Activated T-cell treated with anti-CD3 and anti-CD28 coated beads, Interleukin-2, amount 50 U/mL, for 1 hour (primary cell): ENCODE results near the gene ITPR2.
"Not testable (repeated sequence)": the region's sequence is repeated elsewhere in the genome, so short reads cannot be mapped to it uniquely, and the experiment has no call there.

Experiments used
- DNase-seq: peaks from one replicate; pipeline ENCODE4 v3.0.0-alpha.2; 2020

Gene ITPR2

GRCh38 chr12:26554332-26554731, 278.7 kb downstream of the ITPR2 start:
- DNase-seq: no peak

DNA sequence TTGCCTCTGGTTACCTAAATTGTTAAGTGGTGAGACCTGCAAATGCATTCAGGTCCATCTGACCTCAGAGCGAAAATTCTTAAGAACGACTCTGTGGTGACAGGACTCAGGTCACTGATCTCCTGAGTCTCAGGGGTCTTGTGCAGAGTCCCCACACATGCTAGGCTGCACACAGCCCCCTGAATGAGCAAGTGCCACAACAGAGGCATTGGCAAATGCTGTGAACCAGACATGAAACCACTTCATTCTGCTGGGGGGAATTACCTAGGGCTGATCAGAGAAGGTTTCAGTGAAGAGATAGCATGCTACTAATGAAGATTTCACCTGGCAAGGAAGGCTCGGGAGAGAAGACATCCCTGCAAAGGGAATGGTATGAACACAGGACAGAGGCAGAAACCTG, 281.6 kb downstream of the ITPR2 start:
- DNase-seq: no peak

DNA sequence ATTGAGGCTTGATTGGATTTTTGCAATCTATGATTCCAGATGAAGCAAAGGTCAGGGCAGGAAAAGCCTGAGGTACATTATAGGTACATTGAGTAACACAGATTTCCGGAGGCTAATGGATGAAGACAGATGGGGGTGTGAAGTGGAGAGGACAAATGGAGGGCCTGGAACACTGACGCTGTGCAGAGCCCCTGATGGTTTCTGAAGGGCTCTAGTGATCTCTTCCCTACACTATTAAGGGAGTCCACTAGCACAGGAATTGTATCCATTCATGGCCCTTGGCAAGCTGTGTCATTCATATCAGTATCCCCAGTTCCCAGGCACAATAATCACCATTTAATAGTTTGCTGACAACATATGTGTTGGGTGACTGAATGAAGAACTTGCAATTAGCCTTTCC, 284.8 kb downstream of the ITPR2 start:
- no peak for DNase-seq

DNA sequence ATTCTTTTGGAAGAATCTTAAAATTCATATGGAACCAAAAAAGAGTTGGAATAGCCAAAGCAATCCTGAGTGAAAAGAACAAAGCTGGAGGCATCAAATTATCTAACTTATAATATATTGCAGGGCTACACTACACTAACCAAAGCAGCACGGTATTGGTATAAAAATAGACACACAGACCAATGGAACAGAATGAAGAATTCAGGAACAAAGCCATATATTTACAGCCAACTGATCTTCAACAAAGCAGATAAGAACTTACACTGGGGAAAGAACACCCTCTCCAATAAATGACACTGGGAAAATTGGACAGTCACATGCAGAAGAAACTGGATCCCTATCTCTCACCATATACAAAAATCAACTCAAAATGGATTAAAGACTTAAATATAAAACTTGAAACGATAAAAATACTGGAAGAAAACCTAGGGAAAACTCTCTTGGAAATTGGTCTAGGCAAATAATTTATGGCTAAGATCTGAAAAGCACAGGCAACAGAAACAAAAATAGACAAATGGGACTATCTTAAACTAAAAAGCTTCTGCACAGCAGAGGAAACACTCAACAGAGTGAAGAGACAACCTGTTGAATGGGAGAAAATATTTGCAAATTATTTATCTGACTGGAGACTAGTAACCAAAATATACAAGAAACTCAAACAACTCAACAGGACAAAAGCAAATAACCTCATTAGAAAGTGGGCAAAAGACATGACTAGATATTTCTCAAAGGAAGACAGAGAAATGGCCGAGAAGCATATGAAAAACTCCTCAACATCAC, 286.3 kb downstream of the ITPR2 start:
- DNase-seq: no peak

DNA sequence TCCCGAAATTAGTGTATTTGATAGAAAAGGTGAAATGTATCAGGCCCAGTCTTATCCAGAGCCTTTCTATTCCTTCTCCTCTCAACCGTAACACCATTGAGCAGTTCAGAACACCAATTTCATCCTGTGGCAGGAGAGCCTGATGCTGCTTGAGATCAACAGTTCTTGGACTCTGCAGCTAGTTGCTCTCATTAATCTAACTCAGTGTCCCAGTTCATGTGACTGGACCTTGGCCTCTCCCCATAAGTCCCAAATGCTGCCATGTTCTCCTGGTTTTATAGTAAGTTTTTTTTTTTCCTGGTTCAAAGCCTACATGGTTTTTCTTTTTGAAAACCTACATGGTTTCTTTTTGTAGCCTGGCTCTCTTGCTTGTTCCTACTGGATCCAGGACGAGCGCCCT, 293.9 kb downstream of the ITPR2 start:
- DNase-seq: no peak

DNA sequence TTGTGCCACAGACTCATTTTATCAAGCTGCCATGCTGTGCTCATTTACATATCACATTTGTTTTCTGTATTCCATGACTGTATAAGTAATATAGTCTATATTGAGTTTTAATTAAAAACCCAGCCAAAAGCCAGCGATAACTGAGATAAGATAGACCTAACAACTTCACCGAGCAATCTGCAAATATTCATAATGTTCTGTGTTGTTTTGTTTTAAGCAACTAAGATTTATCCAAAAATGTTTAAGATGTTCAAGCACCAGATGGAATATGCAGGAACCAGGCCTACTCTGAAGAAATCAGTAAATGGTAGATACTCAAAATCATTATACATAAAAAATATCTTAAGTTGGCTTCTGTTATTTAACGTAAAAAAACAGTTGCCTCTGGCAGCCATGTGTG, 295.3 kb downstream of the ITPR2 start:
- no peak for DNase-seq

- DNase-seq: no peak
Observed at GRCh38 chr12:26537126-26537525, 295.9 kb downstream of the ITPR2 start.

GRCh38 chr12:26535826-26536225, 297.2 kb downstream of the ITPR2 start:
- DNase-seq: no peak

DNA sequence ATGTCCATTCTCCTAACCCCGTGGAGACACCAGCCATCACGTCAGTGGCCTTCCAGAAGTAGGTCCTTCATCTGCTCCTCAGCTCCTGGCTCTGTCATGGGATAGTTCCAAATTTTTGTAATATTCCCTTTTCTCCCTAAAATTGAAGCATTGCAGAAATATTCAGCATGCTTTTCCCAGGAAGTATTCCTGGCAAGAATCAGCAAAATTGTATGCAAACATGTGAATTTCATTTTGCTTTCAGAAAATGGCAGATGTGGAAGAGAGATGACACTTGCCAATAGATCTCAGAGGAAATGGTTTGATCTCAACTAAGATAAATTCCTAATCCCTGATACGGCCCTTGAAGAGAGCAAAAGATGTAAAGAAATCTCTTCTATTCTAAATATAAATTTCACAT, 298.9 kb downstream of the ITPR2 start:
- DNase-seq: no peak

GRCh38 chr12:26533211-26533610, 299.8 kb downstream of the ITPR2 start:
- DNase-seq: no peak

DNA sequence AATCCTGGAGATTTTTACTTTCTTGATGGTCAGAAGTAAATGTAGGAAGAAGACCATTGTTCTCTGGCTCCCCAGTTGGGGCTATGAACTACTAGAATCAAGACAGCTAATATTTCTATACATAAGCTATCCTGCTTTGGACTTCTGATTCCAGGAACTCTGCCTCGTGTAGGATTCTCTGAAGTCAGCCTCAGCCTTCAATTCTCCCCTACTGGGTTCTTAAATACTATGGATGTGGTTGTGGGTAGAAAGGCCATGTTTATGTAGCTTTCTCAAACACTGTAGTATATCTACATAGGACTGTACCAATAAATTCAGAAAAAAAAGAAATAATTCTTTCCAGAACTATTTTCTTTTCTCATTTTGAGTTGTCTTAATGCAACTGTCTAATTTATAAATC, 302.5 kb downstream of the ITPR2 start:
- DNase-seq: no peak

DNA sequence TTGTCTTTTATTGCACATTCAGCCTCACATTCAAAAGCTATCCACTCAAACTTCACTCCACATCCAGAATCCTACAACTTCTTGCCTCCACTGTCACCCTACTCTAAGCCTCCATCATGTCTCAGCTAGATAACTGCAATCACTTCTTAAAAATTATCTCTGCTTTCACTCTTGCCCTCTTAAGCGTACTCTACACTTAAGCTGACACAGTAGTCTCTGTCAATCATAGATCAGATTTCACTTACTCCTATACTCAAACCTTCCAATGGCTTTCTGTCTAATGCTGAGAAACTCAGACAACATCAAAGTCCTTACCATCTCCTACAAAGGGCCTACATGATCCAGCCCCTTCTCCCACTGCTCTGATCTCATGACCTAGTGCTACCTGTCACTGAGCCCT, 304.1 kb downstream of the ITPR2 start:
- DNase-seq: no peak

GRCh38 chr12:26527682-26528081, 305.3 kb downstream of the ITPR2 start:
- no peak for DNase-seq

GRCh38 chr12:26524862-26525465, 308.0 kb downstream of the ITPR2 start:
- DNase-seq: no peak

GRCh38 chr12:26523708-26524150, 309.3 kb downstream of the ITPR2 start:
- no peak for DNase-seq

DNA sequence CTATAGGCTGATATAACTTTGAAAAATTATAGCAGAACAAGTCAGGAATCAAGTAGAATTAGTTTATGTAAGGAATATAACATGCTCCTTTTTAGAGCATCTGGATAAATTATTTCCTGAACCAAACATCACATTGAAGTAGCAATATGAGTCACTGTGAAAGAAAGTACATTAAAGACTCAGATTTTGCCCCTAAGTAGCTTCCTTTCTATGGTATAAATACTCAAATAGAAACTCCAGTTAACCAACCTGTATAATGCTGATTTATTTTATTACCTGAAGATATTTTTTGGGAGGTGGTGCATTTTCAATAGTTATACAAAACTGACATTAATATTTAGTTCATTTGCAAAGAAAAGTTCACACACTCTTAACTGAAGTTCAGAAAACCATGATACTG, 312.1 kb downstream of the ITPR2 start:
- DNase-seq: no peak

DNA sequence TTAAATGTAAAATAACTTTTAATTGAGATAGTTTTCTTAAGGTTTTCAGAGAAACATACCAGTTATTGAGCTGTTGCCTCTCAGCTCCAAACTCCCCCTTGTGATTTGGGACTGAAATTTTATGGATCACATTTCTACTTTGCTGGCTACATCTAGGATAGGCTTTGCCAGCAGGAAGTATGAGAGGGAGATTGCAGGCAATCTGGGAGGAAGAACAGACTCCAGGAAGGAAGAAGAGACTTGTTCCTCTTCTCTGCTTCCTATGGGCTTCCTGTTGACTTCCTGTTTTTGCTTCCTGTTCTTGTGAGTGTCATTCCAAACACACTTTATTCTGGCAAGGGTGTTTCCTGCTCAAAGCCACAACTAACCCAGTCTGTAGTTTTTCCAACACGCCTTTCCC, 312.9 kb downstream of the ITPR2 start:
- no peak for DNase-seq

GRCh38 chr12:26519462-26519861, 313.5 kb downstream of the ITPR2 start:
- DNase-seq: no peak

GRCh38 chr12:26517320-26517719, 315.7 kb downstream of the ITPR2 start:
- not testable (repeated sequence) for DNase-seq

GRCh38 chr12:26514364-26514763, 318.6 kb downstream of the ITPR2 start:
- no peak for DNase-seq

DNA sequence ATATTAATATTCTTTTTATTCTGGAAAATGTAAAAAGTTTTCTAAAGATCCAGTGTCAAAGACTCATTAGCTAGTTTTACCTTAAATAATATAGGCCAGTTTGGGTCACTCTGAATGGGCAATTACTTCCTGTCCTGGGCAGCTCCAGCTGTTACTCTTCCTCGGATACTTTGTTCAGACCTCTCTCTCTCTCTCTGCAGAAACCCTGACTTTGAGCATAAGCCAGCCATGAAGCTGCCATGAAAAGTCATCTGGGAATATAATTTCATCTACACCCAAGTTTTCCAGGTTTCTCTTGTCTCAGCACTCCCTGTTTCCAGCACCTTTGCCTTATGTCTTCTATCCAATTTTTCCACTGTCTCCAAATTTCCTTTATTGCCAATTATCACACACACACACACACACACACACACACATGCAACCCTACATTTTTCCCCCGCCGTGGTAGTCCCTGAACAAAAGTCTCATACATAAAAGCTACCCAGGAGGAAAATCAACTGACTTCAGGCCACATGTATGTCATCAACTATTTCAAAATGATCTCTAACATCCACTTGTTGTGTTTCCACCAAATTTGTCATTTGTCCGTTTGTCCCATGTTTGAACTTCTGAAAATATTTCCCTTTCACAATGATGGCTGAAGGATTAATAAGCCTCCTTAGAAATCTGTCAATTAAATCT, 319.5 kb downstream of the ITPR2 start:
- DNase-seq: no peak

DNA sequence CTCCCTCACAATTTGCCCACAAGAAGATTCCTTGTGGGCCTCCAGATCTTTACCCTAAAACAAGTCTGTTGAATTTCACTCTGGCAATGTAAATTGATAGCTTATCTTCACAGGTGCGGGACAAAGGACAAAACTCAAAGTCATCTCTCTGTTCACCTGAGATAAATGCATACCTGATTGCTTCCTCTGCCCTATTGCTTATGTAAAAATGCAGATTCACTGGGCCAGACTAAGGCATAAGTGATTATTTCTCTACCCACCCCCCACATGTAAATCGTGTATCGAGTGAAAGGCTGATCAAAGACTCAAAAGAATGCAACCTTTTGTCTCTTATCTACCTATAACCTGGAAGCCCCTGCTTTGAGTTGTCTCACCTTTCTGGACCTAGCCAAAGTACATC, 320.8 kb downstream of the ITPR2 start:
- DNase-seq: no peak

DNA sequence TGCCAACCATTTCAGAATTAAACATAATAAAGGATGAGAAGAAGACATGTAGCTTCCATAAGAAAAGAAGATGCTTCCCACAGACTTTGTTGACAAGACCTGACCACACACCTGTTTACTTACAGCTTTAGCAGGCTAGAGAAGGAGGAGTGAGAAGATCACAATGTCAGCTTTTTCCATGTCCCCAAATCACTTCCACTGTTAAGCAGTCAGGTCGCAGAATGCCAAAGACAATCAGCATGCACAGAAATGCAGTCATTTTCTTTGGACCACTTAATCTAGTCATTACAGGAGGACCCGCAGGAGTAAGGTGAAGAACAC, 322.7 kb downstream of the ITPR2 start:
- no peak for DNase-seq

GRCh38 chr12:26507613-26508012, 325.4 kb downstream of the ITPR2 start:
- DNase-seq: no peak
